BLaER1 (cell line): ENCODE data around the gene PRSS22.

Experiments
- H3K27ac ChIP-seq: shearing (Covaris generic); formaldehyde crosslinking; 2 replicates; pipeline ENCODE4 v1.8.1; 2022
- H3K27me3 ChIP-seq: shearing (Covaris generic); formaldehyde crosslinking; 2 replicates; pipeline ENCODE4 v1.8.1; 2022
- H3K36me3 ChIP-seq: shearing (Covaris generic); formaldehyde crosslinking; 2 replicates; pipeline ENCODE4 v1.8.1; 2022
- H3K4me1 ChIP-seq: shearing (Covaris generic); formaldehyde crosslinking; 2 replicates; pipeline ENCODE4 v1.8.1; 2022
- H3K4me2 ChIP-seq: shearing (Covaris generic); formaldehyde crosslinking; 2 replicates; pipeline ENCODE4 v1.8.1; 2022
- H3K4me3 ChIP-seq: shearing (Covaris generic); formaldehyde crosslinking; 2 replicates; pipeline ENCODE4 v1.8.1; 2022
- H3K9ac ChIP-seq: shearing (Covaris generic); formaldehyde crosslinking; 2 replicates; pipeline ENCODE4 v1.8.1; 2022
- H3K9me3 ChIP-seq: shearing (Covaris generic); formaldehyde crosslinking; 2 replicates; pipeline ENCODE4 v1.8.1; 2022
- H4K20me1 ChIP-seq: shearing (Covaris generic); formaldehyde crosslinking; 2 replicates; pipeline ENCODE4 v1.8.1; 2022
- Cebpa-rat ChIP-seq: shearing (Covaris generic); IDR thresholded peaks from 2 replicates; pipeline ENCODE4 v1.8.1; 2022

Gene PRSS22

GRCh38 chr16:2881783-2882649 lies 24.0 kb upstream of the PRSS22 start:
- Histone ChIP-seq H3K27ac (no peak overlapping the region), H3K4me3 (peak overlapping the region; percentile 88), H3K9ac (peak overlapping the region; percentile 95), H3K4me2 (peak overlapping the region; percentile 80), H3K4me1 (peaks cover 16% of the 10 kb centered on the region), H3K9me3 (peaks cover 20% of the 10 kb centered on the region), H3K27me3 (no peaks in the 10 kb centered on the region), H3K36me3 (no peaks in the 10 kb centered on the region), H4K20me1 (no peaks in the 10 kb centered on the region)
- no peak for TF ChIP-seq Cebpa-rat

DNA sequence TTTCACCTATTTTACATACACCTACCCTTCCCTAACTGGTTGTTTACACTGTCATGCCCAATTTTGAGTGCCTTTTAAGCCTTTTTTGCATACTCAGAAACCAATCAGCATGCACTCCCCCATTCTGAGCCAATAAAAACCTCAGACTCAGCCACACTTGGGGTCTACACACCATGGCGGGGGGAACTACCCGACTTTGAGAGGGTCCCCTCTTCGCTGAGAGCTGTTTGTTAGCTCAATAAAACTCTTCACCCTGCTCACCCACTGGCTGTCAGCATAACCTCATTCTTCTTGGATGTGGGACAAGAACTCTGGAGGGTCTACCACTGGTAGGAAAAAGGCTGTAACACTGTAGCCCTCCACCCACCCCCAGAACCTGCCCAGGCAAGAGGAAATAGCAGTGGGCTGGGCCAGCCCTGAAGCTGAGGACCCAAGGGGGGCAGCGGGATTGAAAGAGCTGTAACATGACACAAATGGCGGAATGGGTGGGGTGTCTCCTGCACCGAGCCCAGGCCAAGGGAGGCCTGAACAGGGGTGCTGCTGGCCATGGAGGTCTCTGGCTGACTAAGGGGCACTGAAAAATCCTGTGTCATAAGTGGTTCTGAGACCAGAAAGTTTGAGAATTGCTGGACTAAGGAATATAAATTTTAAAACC lies 22.0 kb upstream of the PRSS22 start:
- no peaks in the 10 kb centered on the region for H3K36me3 ChIP-seq

DNA sequence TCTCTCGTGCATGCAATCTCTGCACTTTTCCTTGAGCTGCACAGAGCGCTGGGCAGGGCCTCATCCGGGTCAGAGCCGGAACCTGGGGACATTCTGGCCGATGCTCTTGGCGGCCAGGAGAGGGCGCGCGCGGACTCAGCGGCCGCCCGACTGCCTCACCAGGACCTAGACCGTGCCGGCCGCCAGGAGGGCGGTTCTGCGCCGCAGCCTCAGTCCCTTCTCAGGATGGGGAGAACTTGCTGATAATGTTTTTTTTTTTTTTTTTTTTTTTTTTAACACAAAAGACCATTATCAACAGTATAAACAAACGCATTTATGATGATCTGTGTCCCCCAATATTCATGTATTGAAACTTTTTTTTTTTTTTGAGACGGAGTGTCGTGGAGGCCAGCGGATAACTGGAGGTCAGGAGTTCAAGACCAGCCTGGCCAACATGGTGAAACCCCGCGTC lies 17.0 kb upstream of the PRSS22 start:
- H3K4me2 ChIP-seq, result no peak overlapping the region
- H3K9ac ChIP-seq, result no peak overlapping the region
- H3K4me1 ChIP-seq, result peaks cover 15% of the 10 kb centered on the region
- no peaks in the 10 kb centered on the region for H3K36me3 ChIP-seq
- H3K4me3 ChIP-seq, result no peak overlapping the region
- no peak overlapping the region for H3K27ac ChIP-seq
- peaks cover 10% of the 10 kb centered on the region for H3K9me3 ChIP-seq
- no peaks in the 10 kb centered on the region for H3K27me3 ChIP-seq
- TF ChIP-seq Cebpa-rat, result no peak
- H4K20me1 ChIP-seq, result no peaks in the 10 kb centered on the region

More for the DNA sequence above, 22.0 kb upstream of the PRSS22 start:
- no peak overlapping the region for H3K27ac ChIP-seq
- no peaks in the 10 kb centered on the region for H4K20me1 ChIP-seq
- TF ChIP-seq Cebpa-rat, result no peak
- H3K4me3 ChIP-seq, result no peak overlapping the region
- H3K27me3 ChIP-seq, result no peaks in the 10 kb centered on the region
- no peak overlapping the region for H3K9ac ChIP-seq
- H3K4me2 ChIP-seq, result no peak overlapping the region
- peaks cover 20% of the 10 kb centered on the region for H3K4me1 ChIP-seq
- peaks cover 20% of the 10 kb centered on the region for H3K9me3 ChIP-seq

GRCh38 chr16:2874032-2874911 lies 16.3 kb upstream of the PRSS22 start:
- H3K9me3 ChIP-seq, result peaks cover 4% of the 10 kb centered on the region
- H3K27me3 ChIP-seq, result no peaks in the 10 kb centered on the region
- no peak overlapping the region for H3K4me3 ChIP-seq
- no peak overlapping the region for H3K4me2 ChIP-seq
- H3K4me1 ChIP-seq, result peaks cover 15% of the 10 kb centered on the region
- no peak overlapping the region for H3K9ac ChIP-seq
- no peaks in the 10 kb centered on the region for H4K20me1 ChIP-seq
- TF ChIP-seq Cebpa-rat, result no peak
- no peaks in the 10 kb centered on the region for H3K36me3 ChIP-seq
- no peak overlapping the region for H3K27ac ChIP-seq

DNA sequence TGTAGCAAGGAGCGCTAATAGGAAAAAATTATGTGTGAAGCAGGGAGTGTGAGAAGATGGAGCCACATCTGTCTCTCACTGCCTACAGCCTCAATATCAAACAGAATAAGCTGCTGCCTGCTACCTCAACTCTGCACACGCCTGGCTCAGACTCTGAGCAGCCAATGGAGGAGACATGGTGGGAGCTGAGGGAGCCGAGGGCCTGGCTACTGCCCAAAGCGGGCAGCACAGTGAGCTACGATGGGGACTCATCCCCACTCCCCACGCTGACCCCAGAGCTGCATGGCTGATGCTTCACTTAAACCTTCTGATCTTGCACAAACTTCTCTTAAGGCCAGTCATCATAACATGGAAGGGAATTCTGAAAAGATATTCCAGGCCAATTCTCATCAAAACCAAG lies 14.0 kb upstream of the PRSS22 start:
- H4K20me1 ChIP-seq, result no peaks in the 10 kb centered on the region
- no peak overlapping the region for H3K9ac ChIP-seq
- H3K27me3 ChIP-seq, result no peaks in the 10 kb centered on the region
- no peak overlapping the region for H3K4me3 ChIP-seq
- H3K36me3 ChIP-seq, result no peaks in the 10 kb centered on the region
- H3K4me1 ChIP-seq, result peaks cover 27% of the 10 kb centered on the region
- TF ChIP-seq Cebpa-rat, result no peak
- H3K4me2 ChIP-seq, result no peak overlapping the region
- no peak overlapping the region for H3K27ac ChIP-seq
- no peaks in the 10 kb centered on the region for H3K9me3 ChIP-seq

- H3K4me1 ChIP-seq, result peaks cover 22% of the 10 kb centered on the region
- no peak for TF ChIP-seq Cebpa-rat
- H3K9ac ChIP-seq, result peak overlapping the region; percentile 84
- peak overlapping the region; percentile 91 for H3K27ac ChIP-seq
- peak overlapping the region; percentile 96 for H3K4me2 ChIP-seq
- no peaks in the 10 kb centered on the region for H3K36me3 ChIP-seq
- peak overlapping the region; percentile 75 for H3K4me3 ChIP-seq
- H4K20me1 ChIP-seq, result no peaks in the 10 kb centered on the region
- no peaks in the 10 kb centered on the region for H3K9me3 ChIP-seq
- H3K27me3 ChIP-seq, result no peaks in the 10 kb centered on the region
These were observed 10.2 kb upstream of the PRSS22 start for GRCh38 chr16:2867987-2868789.

- no peaks in the 10 kb centered on the region for H3K9me3 ChIP-seq
- H3K4me1 ChIP-seq, result peaks cover 16% of the 10 kb centered on the region
- peak overlapping the region; percentile 75 for H3K4me3 ChIP-seq
- H3K27me3 ChIP-seq, result no peaks in the 10 kb centered on the region
- no peak for TF ChIP-seq Cebpa-rat
- no peaks in the 10 kb centered on the region for H4K20me1 ChIP-seq
- H3K4me2 ChIP-seq, result peak overlapping the region; percentile 96
- H3K36me3 ChIP-seq, result no peaks in the 10 kb centered on the region
- H3K27ac ChIP-seq, result peak overlapping the region; percentile 91
- H3K9ac ChIP-seq, result peak overlapping the region; percentile 84
These were observed 9.7 kb upstream of the PRSS22 start for GRCh38 chr16:2867661-2867986.

DNA sequence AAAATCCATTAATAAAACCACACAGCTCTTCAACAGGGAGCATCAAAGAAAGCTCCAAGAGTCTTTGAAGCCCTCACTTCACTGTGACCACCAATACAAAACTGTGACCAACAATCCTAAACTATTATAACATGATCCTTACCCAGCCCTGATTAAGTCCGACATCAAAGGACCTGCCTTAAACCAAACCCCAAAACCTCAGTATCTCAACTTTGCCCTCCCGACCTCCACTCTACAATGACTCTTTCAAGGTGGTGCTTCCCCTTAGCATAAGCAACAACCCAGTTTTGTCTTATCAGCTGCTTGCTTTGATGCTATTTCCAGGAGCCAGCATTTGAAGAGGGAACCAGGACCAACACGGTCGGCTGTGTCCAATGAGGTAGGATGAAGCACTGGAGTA lies 8.5 kb upstream of the PRSS22 start:
- H3K9ac ChIP-seq, result no peak overlapping the region

GRCh38 chr16:2865651-2866050 lies 7.7 kb upstream of the PRSS22 start:
- Histone ChIP-seq H3K4me2 (no peak overlapping the region), H3K9ac (no peak overlapping the region), H3K27me3 (peaks cover 4% of the 10 kb centered on the region), H3K4me3 (no peak overlapping the region), H3K36me3 (no peaks in the 10 kb centered on the region), H3K27ac (no peak overlapping the region), H3K4me1 (peaks cover 12% of the 10 kb centered on the region), H4K20me1 (no peaks in the 10 kb centered on the region; the same call in 1 of the 2 replicates), H3K9me3 (peaks cover 6% of the 10 kb centered on the region)
- no peak for TF ChIP-seq Cebpa-rat

More for the DNA sequence above, 8.5 kb upstream of the PRSS22 start:
- Histone ChIP-seq H3K36me3 (no peaks in the 10 kb centered on the region), H3K27me3 (no peaks in the 10 kb centered on the region), H3K9me3 (no peaks in the 10 kb centered on the region), H3K27ac (no peak overlapping the region), H3K4me3 (no peak overlapping the region), H4K20me1 (no peaks in the 10 kb centered on the region), H3K4me1 (peaks cover 12% of the 10 kb centered on the region), H3K4me2 (no peak overlapping the region)
- TF ChIP-seq Cebpa-rat, result no peak
